Natural killer cell treated with Interleukin-12 subunit alpha and Interleukin-12 subunit beta and Interleukin-15 and Interleukin-18, amount 100 ng/mL, for 72 hours (primary cell): ENCODE data around the gene PRELP. TPM values are rescaled to one million over a fixed set of nuclear protein-coding genes. Genes with fewer than 3 reads are reported as not detected.
"Not testable (repeated sequence)": the region's sequence is repeated elsewhere in the genome, so short reads cannot be mapped to it uniquely, and the experiment has no call there.

Experiments
- ATAC-seq, 2 donors: fragments of 150-1000 bp; cut with Tn5 transposase in 1 of 2; sonication (Bioruptor Pico), chemical (Tn5 transposase) in 1 of 2; 2 replicates each; pipeline ENCODE4 v1.10.0; 2021
- DNase-seq: peaks from one replicate; pipeline ENCODE4 v3.0.0; 2022; ENCODE audit warnings: low spot score
- H3K27ac Mint-ChIP-seq, 2 donors: 1 replicate in 1 of 2; 2 replicates in 1 of 2; pipeline ENCODE4 v1.8.0; 2022; ENCODE audit warnings: mixed read lengths in 2 of 2, mild to moderate bottlenecking in 1 of 2, moderate library complexity in 1 of 2
- H3K27me3 Mint-ChIP-seq, 2 donors: 1 replicate in 1 of 2; 2 replicates in 1 of 2; pipeline ENCODE4 v1.8.0; 2022; ENCODE audit warnings: mixed read lengths in 2 of 2
- H3K36me3 Mint-ChIP-seq: one replicate; pipeline ENCODE4 v1.8.0; 2022; ENCODE audit warnings: mixed read lengths
- H3K4me1 Mint-ChIP-seq, 2 donors: 1 replicate in 1 of 2; 2 replicates in 1 of 2; pipeline ENCODE4 v1.8.0; 2022; ENCODE audit warnings: low read depth in 2 of 2, mixed read lengths in 2 of 2, mild to moderate bottlenecking in 1 of 2
- H3K4me3 Mint-ChIP-seq: one replicate; pipeline ENCODE4 v1.8.0; 2022; ENCODE audit warnings: mixed read lengths
- H3K9me3 Mint-ChIP-seq: 2 replicates; pipeline ENCODE4 v1.8.0; 2022; ENCODE audit warnings: mixed read lengths
- total RNA-seq, 2 donors: library from RNA; stranded (reverse); gene quantifications; one replicate each; pipeline ENCODE4 v1.2.3, GENCODE V29; 2022

Gene PRELP
- total RNA-seq, 2 donors from 2014 or later: not detected

GRCh38 chr1:203447151-203447550 is 28.5 kb upstream of the PRELP start:
- Mint-ChIP-seq H3K27me3 (peaks cover 25 to 32% of the 10 kb centered on the region in 2 donors), H3K4me3 (no peak overlapping the region), H3K4me1 (no peaks in the 10 kb centered on the region), H3K9me3 (no peaks in the 10 kb centered on the region), H3K27ac (no peak overlapping the region), H3K36me3 (no peaks in the 10 kb centered on the region)
- ATAC-seq (no peak), DNase-seq (no peak)

DNA sequence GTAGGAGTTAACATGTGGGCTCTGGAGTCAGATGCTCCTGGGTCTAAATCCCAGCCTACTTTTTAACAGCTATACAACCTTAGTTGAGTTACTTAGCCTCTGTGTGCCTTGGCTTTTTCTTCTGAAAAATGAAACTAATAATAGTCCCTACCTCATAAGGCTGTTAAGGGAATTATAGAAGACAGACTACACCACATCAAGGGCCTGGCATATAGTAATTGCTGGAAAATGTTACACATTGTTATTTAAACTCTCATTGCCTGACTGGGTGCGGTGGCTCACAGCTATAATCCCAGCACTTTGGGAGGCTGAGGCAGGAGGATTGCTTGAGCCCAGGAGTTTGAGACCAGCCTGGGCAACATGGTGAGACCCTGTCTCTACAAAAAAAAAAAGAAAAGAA is 28.0 kb upstream of the PRELP start:
- ATAC-seq, H3K27ac Mint-ChIP-seq, H3K4me3 Mint-ChIP-seq, H3K4me1 Mint-ChIP-seq, H3K36me3 Mint-ChIP-seq, H3K9me3 Mint-ChIP-seq, DNase-seq: not testable (repeated sequence)
- H3K27me3 Mint-ChIP-seq: peaks cover 21 to 29% of the 10 kb centered on the region in 2 donors

DNA sequence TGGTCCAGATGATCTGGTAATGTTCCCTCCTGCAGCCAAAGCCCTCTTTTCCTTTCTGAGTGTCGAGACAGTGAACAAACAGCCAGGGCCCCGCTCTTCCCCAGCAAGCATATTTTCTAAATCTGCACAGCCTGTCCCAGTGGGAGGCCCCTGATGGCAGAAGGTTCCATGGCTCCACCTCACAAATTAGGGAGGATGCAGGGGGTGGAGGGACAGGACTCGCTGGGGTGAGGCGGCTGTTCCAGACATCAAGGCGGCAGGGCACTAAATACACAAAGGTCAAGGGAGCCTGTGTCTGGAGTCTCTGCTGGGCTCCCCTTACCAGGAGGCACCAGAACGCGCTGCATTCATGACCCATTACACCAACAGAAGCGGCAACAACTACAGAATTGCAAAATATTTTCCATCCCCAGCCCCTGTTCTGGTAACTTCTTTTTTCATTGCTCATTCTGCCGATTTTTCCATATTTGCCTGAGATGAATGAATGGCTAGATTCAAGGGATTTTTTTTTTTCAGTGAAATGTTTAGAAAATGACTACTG is 27.0 kb upstream of the PRELP start:
- Mint-ChIP-seq H3K27me3 (peaks cover 11 to 26% of the 10 kb centered on the region in 2 donors), H3K4me3 (no peak overlapping the region), H3K4me1 (no peaks in the 10 kb centered on the region), H3K9me3 (no peaks in the 10 kb centered on the region), H3K36me3 (no peaks in the 10 kb centered on the region), H3K27ac (no peak overlapping the region)
- DNase-seq: no peak
- ATAC-seq: no peak

- ATAC-seq (no peak), DNase-seq (no peak)
- H3K9me3 Mint-ChIP-seq: no peaks in the 10 kb centered on the region
- H3K27me3 Mint-ChIP-seq: peaks cover 6 to 25% of the 10 kb centered on the region in 2 donors
- no peaks in the 10 kb centered on the region for H3K4me1 Mint-ChIP-seq
- H3K36me3 Mint-ChIP-seq: no peaks in the 10 kb centered on the region
- H3K27ac Mint-ChIP-seq: no peak overlapping the region
- no peak overlapping the region for H3K4me3 Mint-ChIP-seq
Observed at GRCh38 chr1:203450001-203450400, 25.6 kb upstream of the PRELP start.

DNA sequence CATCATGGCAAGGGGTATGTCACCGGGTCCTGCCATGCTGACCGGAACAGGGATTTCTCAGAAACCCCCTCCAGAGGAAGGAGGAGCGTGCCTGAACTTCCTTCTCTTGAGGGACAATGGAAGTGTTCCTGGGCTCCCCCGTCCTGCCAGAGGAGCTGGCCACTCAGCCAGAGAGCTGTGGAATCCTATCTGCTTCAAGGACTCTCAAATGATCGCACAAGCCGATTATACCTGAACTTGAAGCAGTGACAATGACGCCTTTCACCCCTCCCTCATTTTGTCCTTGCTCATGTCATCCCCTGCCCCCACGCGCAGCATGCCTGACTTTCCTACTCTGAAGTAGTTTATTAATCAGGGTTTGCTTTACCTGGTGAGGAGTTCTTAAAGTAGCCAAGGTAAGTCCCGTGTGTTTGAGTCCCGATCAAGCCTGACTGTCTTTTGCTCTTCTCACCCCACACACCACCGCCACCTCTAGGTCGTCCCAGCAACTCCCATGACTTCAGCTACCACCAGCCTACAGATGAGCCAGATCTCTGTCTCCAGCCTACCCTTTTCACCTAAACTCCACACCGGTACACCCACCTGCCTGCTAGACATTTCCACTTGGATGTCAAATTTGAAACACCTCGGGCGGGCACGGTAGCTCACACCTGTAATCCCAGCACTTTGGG is 25.0 kb upstream of the PRELP start:
- no peak for DNase-seq
- H3K36me3 Mint-ChIP-seq: no peaks in the 10 kb centered on the region
- H3K9me3 Mint-ChIP-seq: no peaks in the 10 kb centered on the region
- no peaks in the 10 kb centered on the region for H3K4me1 Mint-ChIP-seq
- no peak overlapping the region for H3K4me3 Mint-ChIP-seq
- no peak overlapping the region for H3K27ac Mint-ChIP-seq
- no peak for ATAC-seq
- H3K27me3 Mint-ChIP-seq: peaks cover 6 to 26% of the 10 kb centered on the region in 2 donors

GRCh38 chr1:203451836-203452784 is 23.5 kb upstream of the PRELP start:
- ATAC-seq: no peak
- Mint-ChIP-seq H3K9me3 (no peaks in the 10 kb centered on the region), H3K27me3 (peaks cover 15 to 25% of the 10 kb centered on the region in 2 donors), H3K4me3 (no peak overlapping the region), H3K4me1 (no peaks in the 10 kb centered on the region), H3K27ac (no peak overlapping the region), H3K36me3 (no peaks in the 10 kb centered on the region)
- no peak for DNase-seq

GRCh38 chr1:203453016-203453415 is 22.6 kb upstream of the PRELP start:
- DNase-seq: no peak
- Mint-ChIP-seq H3K27ac (no peak overlapping the region), H3K4me1 (no peaks in the 10 kb centered on the region), H3K36me3 (no peaks in the 10 kb centered on the region), H3K4me3 (no peak overlapping the region), H3K9me3 (no peaks in the 10 kb centered on the region), H3K27me3 (peaks cover 13 to 25% of the 10 kb centered on the region in 2 donors)
- no peak for ATAC-seq

DNA sequence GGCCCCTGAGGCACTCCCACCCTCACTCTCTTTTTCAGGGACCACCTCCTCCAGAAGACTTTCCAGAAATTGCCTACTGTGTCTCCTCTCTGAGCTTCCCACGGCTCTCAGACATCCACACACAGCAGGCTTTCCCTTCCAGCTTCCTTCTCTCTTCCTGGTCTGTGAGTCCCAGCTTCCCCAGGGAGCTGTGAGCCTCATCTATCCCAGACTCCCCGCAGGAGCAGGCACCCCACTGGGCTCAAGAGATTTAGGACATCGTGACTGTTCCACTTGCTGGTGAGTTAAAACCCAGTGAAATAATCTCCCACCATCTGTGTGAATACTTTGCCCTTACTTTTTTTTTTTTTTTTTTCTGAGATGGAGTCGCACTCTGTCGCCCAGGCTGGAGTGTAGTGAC is 22.0 kb upstream of the PRELP start:
- H3K4me3 Mint-ChIP-seq: no peak overlapping the region
- H3K27me3 Mint-ChIP-seq: peaks cover 18 to 27% of the 10 kb centered on the region in 2 donors
- H3K9me3 Mint-ChIP-seq: no peaks in the 10 kb centered on the region

GRCh38 chr1:203454986-203455471 is 20.6 kb upstream of the PRELP start:
- ATAC-seq: peak; percentile 25 to 48
- H3K36me3 Mint-ChIP-seq: no peaks in the 10 kb centered on the region
- H3K27me3 Mint-ChIP-seq: peaks cover 20 to 24% of the 10 kb centered on the region in 2 donors
- no peak overlapping the region for H3K27ac Mint-ChIP-seq
- H3K9me3 Mint-ChIP-seq: no peaks in the 10 kb centered on the region
- DNase-seq: no peak
- no peak overlapping the region for H3K4me3 Mint-ChIP-seq
- no peaks in the 10 kb centered on the region for H3K4me1 Mint-ChIP-seq

More for the DNA sequence above, 22.0 kb upstream of the PRELP start:
- H3K27ac Mint-ChIP-seq: no peak overlapping the region
- no peak for ATAC-seq
- DNase-seq: no peak
- H3K4me1 Mint-ChIP-seq: no peaks in the 10 kb centered on the region
- H3K36me3 Mint-ChIP-seq: no peaks in the 10 kb centered on the region

GRCh38 chr1:203455706-203456105 is 19.9 kb upstream of the PRELP start:
- Mint-ChIP-seq H3K4me3 (no peak overlapping the region), H3K9me3 (no peaks in the 10 kb centered on the region), H3K27ac (no peak overlapping the region), H3K4me1 (no peaks in the 10 kb centered on the region), H3K36me3 (no peaks in the 10 kb centered on the region), H3K27me3 (peaks cover 25 to 27% of the 10 kb centered on the region in 2 donors)
- DNase-seq: no peak
- ATAC-seq: no peak

- no peak for DNase-seq
- Mint-ChIP-seq H3K4me1 (no peaks in the 10 kb centered on the region), H3K9me3 (no peaks in the 10 kb centered on the region)
Observed at GRCh38 chr1:203456577-203456976, 19.0 kb upstream of the PRELP start.

DNA sequence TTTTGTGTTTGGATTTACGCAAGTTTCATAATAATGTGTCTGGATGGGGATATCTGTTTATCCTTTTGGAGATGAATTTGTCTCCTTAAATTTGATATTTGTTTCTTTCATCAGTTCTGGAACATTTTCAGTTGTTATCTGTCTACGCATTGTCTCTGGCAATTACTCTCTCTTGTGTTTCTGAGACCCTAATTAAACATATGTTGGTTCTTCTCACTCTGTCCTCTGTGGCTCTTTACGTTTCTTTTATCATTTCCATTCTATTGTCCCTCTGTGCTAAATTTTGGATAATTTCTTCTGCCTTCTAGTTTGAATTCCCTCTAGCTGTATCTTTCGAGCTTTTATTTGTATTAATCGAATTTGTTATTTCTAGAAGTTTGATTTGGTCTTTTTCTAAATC is 17.5 kb upstream of the PRELP start:
- peaks cover 23 to 33% of the 10 kb centered on the region in 2 donors for H3K27me3 Mint-ChIP-seq
- no peak overlapping the region for H3K27ac Mint-ChIP-seq
- no peaks in the 10 kb centered on the region for H3K9me3 Mint-ChIP-seq
- no peak for ATAC-seq
- H3K4me1 Mint-ChIP-seq: no peaks in the 10 kb centered on the region
- no peak overlapping the region for H3K4me3 Mint-ChIP-seq
- DNase-seq: no peak
- H3K36me3 Mint-ChIP-seq: no peaks in the 10 kb centered on the region

More at GRCh38 chr1:203456577-203456976, 19.0 kb upstream of the PRELP start:
- no peak overlapping the region for H3K4me3 Mint-ChIP-seq
- H3K27ac Mint-ChIP-seq: no peak overlapping the region
- no peak for ATAC-seq
- peaks cover 24 to 33% of the 10 kb centered on the region in 2 donors for H3K27me3 Mint-ChIP-seq
- H3K36me3 Mint-ChIP-seq: no peaks in the 10 kb centered on the region

DNA sequence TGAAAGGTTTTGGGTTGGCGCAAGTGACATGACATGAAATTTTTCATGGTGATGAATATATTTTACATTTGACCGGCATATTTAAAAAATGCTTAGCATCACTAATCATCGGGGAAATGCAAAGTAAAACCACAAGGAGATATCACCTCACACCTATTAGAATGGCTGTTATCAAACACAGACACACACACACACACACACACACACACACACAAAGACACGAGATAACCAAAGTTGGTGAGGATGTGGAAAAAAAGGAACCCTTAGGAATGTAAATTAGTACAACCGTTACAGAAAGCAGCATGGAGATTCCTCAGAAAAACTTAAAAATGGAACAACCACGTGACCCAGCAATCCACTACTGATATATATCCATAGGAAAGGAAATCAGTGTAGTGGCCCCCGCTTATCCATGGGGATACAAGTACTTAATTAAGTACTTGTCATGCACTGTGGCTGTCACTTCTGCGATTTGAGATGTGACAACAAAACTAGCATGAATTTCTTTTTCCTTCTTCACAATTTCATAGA is 15.9 kb upstream of the PRELP start:
- ATAC-seq: no peak
- DNase-seq: no peak
- peaks cover 28 to 43% of the 10 kb centered on the region in 2 donors for H3K27me3 Mint-ChIP-seq
- H3K36me3 Mint-ChIP-seq: no peaks in the 10 kb centered on the region
- no peaks in the 10 kb centered on the region for H3K4me1 Mint-ChIP-seq
- no peak overlapping the region for H3K27ac Mint-ChIP-seq
- H3K9me3 Mint-ChIP-seq: no peaks in the 10 kb centered on the region
- H3K4me3 Mint-ChIP-seq: no peak overlapping the region
